D721Med (cell line): ENCODE data around the gene CD7.

Experiments used
- DNase-seq: peaks from one replicate; pipeline ENCODE4 v3.0.0; 2011; ENCODE audit warnings: low spot score; ENCODE audit not compliant: insufficient read length
- FAIRE-seq: peaks from 2 replicates; lab custom pipeline; 2011; peaks lifted over from hg19 to GRCh38; lab: Jason Lieb, UNC
- CTCF ChIP-seq: IDR thresholded peaks from 2 replicates; pipeline ENCODE4 v1.5.1; 2012; ENCODE audit warnings: mild to moderate bottlenecking, control low read depth; ENCODE audit not compliant: insufficient read depth; ENCODE audit errors: missing control alignments

CD7 gene

DNA sequence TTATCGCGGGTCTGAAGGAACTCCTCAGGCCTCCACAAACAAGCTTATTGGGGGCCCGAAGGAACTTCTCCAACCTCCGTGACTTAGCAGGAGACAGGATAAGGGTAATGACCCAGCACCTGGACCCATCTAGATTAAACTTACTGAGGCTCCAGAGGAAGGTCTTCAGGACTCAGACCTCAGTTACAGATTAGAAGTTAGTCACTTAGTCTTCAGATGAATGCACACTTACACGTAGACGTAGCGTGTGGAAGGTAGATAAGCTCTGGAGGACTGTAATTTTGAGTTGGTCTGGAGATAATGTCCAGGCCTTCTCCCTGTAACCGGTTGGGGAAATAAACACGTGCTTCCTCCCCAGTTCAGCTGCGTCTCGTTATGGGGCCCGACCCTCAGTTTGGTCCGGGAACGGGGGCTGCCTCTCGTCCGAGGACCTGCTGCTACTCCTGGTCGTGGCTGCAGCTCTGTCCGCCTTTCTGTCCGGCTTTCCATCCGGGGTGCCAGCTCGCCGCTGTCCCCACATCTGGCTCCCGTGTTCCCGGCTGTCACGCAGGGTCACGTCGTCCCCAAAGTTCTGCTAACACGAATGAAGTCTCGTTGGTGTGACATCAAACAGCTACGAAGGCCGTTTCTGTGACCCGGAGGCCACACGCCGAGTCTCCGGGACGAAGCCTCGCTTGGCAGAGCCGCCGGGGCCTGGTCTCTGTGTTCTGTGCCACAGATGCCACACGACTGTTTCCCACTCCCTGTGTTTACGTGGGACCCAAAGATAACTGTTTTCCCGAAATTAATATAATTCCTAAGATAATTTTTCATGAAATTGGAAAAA is 28.0 kb upstream of the CD7 start:
- no peak for TF ChIP-seq CTCF
- FAIRE-seq (no peak), DNase-seq (no peak)

DNA sequence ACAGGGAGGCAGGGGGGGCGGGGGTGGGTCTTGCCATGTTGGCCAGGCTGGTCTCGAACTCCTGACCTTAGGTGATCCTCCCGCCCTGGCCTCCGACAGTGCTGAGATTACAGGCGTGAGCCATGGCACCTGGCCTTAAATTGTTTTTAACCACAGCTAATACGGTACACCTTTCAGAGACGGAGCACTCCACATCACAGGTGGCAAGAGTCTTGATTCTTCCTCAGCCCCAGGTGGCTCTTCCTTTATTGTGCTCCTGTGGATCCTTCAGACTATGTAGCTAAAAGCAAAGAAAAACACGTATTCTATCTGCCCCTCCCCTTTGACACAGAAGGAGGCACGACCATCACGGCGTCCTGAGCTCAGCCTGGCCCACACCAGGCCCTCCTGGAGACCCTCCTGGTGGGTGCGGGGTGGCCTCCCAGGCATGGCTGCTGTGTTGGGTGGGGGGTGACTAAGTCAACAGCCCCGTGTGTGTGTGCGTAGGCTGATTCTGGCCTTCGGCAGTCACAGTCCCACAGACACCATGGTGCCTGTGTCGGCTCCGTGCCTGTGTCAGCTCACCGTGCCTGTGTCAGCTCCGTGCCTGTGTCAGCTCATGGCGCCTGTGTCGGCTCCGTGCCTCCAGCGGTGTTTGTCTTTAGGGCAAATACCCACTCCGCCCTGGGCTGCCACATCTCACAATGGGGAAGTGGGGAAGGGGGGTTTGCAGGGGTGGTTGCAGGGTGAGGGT is 26.9 kb upstream of the CD7 start:
- no peak for TF ChIP-seq CTCF
- DNase-seq (no peak), FAIRE-seq (no peak)

DNA sequence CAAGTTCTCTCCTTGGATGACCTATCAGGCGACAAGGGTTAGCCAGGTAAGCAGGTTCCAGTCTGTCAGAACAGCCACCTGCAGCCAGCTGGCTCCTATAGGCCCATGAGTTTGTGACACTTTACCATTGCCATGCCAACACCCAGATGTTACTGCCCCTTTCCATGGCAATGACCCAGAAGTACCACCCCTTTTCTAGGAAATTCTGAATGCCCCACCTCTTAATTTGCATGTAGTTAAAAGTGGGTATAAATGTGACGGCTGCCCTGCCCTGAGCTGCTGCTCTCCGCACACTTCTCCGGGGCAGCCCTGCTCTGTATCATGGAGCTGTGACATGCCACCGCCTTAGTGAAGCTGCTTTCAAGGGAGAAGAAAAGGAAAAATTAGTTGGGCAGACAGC is 26.2 kb upstream of the CD7 start:
- no peak for TF ChIP-seq CTCF
- DNase-seq = no peak
- no peak for FAIRE-seq

GRCh38 chr17:82342361-82343079 is 25.1 kb upstream of the CD7 start:
- no peak for TF ChIP-seq CTCF
- FAIRE-seq (no peak), DNase-seq (no peak)

- FAIRE-seq (no peak), DNase-seq (no peak)
- no peak for TF ChIP-seq CTCF
These were observed 22.5 kb upstream of the CD7 start for GRCh38 chr17:82339634-82340580.

DNA sequence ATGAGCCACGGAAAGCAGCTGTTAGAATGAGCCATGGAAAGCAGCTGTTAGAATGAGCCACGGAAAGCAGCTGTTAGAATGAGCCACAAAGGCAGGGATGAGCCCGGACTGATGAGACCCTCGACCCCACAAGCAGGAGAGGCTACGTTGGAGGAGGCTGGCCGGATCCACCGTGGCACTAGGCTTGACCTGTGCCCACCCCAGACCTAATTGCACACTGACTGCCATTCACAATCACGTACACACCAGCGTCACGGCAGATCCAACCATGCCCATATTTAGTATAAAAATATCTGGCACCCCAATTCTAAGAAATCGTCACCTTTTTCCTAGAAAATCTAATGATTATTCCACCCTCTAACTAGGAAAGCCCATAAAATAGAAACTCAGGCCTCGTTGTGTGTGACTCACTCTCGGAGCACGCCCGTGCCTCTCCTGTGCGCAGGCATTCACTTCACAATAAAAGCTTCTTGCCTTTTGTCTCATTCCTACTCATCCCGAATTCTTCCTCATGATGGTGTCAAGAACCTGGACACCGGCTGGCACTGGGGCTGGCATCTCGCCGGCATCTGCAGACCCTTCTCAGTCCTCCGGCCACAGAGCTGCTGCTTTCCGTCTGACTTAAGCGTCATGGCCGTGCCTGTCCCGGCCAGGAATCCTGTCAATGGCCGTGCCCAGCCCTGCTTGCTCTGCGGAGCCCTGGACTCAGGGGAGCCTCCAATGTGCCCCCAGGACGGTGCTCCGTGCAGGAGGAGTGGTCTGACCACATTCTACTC is 21.6 kb upstream of the CD7 start:
- no peak for TF ChIP-seq CTCF
- DNase-seq (no peak), FAIRE-seq (no peak)
